Middle frontal gyrus (tissue), 1 donor: ENCODE measurements around the gene DCDC1.

Experiments used
- DNase-seq: peaks from one replicate; pipeline ENCODE4 v3.0.0-alpha.2; 2015; ENCODE audit warnings: low spot score; ENCODE audit errors: extremely low spot score

DCDC1 gene

DNA sequence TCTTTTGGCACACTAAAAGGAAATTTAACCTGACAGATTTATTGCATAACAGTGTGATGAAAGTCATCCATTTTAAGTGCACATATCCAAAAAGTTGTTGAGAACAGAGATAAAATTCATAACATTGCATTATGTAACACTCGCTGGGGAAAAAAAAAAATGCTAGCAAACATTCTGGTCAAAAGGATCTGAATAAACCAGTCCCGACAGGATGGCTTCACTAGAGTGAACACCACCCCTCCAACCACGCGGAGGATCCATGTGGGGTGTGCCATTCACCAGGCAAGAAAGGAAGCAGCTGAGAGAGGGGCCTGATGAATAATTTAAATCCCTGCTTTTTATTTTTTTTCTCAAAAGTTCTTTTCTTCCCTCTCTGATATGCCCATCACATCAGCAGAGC is 258.7 kb downstream of the DCDC1 start:
- DNase-seq, result no peak

DNA sequence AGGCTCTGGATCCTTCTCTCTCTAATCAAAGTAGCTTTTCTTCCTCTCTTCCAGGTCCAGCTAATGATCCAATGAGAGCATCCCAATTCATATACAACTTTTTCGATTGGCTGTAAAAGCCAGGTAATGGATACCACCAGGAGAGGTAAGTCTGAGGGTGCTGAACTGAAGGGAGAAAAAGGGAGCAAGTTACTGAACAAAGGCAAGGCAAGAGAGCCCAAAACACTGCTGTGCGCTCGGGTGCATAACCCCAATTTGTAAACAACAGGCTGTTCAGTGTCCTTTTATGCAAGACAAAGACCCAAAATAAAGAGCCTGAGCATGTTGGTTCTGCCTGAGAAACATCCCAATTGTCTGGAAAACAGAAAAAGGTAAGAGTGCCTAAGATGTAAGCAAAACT is 260.1 kb downstream of the DCDC1 start:
- DNase-seq, result no peak

DNA sequence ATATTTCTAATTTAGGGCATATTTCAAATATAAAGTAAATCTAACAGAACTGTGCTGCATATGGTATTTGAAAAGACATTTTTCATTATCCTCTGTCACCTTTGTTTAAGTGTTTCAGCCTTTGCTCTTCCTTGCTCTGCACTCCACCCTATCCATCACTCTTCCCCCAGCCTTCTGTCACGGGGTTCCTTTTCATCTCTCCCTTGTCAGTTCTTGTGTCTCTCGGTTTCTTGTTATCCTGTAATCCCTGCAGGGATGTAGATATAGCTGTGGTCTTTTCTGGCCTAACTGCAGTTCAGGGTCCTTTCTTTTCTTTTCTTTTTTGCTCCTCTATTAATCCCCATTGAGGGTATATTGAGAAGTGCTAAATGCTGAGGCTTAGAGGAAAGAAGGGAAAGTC is 261.9 kb downstream of the DCDC1 start:
- no peak for DNase-seq

DNA sequence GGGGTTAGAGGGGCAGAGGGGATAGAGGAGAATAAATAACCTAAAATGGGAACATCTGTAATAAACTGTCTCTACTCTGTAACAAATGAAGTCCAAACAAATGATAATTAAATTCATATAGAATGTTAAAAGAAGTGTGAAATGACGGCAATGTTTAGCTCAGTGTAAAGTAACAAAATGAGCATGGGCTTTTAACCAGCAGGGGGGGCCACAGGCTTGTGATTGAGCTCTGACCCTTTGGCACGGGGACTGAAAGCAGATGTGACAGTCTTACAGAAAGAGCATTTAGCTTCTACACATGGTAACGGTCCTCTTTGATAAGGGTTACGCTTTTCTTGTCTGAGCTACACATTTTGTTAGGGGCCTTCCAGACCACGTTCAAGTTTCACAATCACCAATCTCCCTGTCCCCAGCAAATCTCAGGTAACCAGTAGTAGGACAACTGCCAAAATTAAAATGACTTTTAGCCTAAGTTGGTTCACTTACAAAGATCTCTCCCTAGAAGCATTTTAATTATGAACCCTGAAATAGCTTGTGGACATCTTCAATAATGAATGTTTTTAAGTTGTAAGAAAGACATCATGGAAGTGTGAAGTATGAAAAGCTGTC is 262.5 kb downstream of the DCDC1 start:
- DNase-seq, result no peak

DNA sequence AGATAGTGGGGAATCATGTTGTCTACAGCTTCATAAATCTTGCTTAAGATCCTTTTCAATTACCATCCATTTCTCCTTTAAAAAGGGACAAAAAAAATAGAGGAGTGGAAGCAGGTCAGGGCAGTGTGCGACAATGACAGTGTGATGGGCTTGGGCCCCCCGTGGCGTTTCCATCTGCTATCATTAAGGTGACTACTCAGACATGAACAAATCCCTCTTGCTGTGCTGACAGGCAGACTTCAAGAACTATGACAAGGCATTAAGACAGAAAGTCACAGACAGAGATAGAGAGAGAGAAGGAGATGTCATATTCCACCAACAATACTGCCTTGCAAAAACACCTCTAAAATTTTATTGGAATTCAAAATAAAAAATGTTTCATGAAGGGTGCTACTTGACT is 263.2 kb downstream of the DCDC1 start:
- DNase-seq, result no peak

DNA sequence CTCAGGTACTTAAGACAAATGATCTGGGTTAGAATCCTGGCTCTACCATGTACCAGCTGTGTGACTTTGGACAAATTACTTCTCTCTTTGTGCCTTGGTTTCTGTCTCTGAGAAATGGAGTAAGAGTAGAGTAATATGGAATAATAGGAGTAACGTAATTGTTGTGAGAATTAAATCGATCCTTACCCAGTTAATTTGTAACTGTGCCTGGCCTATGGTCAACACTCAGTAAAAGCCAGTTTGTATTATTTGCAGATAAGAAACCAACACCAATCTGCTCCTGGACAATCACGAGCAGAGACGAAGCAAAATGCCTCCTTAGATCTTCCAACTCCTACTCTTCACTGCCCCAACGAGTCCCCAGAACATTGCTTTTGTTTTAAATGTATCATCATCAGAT is 266.7 kb downstream of the DCDC1 start:
- no peak for DNase-seq

DNA sequence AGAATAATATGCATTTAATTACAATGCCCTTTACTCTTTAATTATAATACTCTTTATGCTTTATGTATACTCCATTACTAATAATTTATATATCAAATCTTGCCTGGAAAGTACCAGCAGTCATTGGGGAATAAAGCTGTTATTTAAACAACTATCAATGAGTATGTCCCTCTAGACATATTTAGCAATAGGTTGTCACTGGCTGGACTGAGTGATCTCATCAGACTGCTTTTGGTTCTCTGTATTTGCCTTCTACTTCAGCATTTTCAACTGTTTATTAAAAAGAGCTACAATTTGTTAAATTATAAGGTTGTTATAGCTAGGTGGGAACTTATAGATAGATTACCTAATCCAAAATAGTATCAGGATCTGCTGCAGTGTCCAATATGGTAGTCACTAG is 267.2 kb downstream of the DCDC1 start:
- no peak for DNase-seq

DNA sequence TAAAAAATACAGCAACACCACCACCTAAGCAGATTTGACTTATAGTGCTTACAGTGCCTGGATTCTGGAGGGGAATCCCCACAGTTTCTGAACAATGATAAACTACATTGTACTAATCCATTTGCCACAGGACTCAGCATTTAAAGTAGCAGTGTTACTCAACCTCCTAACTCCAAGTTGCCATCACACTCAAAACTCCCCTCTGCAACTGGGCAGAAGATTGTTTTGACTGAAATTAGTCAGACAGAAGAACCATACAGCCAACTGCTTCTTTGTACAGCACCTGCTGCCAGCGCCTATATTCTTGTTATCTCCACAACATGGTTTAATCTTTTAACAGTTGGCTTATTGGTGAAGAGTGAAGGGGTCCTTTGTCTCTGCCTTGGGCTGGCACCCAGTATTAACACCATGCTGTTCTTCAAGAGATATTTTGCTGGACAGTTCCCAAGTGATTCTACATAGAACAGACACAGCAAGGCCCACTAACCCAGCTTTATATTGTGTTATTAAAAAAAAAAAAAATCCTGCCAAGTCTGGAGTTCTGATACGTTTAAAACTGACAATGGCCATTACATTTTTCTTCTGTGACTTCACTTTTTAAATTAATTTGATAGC is 273.2 kb downstream of the DCDC1 start:
- DNase-seq, result no peak

DNA sequence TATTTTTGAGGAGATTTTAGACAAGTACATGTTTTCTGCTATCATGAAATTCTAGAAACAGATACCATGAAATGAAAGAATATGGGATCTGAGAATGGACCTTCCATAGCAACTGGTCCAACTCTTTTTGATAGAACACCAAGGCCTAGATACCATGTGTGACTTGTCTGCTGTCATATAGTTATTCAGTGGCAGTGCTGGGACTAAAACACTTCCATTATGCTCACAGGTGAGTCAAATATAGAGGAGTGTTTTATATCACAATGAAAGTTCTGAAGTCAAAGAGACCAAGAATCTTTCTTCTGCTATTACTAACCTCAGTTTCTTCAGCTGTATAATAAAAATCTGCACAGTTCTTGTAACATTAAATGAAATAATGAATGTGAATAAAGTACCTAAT is 276.9 kb downstream of the DCDC1 start:
- no peak for DNase-seq

DNA sequence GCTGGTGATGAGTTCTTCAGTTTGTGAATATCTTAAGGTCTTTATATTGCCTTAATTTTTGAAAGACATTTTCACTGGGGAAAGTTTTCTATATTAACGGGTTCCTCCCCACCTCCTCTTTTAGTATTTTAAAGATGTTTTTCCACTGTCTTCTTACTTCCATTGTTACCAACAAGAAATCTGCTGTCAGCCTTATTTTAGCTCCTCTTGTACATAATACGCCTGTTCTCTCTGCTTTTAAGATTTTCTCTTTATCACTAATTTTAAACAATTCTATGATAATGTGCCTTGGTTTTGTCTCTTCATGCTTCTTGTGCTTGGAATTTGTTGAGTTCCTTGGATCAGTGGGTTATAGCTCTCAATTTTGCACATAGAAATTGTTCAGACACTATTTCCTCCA is 280.4 kb downstream of the DCDC1 start:
- no peak for DNase-seq

DNA sequence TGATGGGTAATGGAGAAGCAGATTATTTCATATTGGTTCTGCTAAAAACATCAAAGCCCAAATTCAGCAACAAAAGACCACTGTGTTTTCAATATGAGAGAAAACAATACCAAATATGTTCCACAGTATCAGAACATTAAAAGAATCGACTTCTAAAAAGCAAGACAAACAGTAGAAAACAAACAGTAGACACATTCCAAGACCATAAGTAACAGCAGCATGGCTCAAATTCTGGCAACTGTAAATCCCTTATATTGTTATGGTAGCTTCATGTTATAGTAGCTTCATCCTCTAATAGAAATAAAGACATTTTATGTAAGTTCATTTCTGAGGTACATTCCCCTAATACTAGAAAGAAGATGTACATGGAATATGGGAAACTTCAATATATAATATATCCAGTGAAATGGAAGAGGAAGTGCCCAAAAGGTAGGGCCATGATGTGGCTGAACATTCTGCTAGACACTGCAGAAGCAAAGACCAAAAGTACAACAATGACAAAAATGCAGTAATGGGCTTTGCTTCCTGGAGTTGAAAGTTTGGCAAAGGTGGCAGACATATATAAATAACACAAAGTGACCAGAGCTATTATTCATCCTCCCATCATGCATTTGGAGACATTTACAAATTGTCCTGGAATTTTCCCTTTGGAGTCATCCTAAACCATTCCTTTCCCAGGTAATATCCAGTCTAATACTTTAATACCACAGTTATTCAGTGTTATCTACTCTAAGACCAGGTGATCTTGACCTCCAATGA is 299.9 kb downstream of the DCDC1 start:
- no peak for DNase-seq

DNA sequence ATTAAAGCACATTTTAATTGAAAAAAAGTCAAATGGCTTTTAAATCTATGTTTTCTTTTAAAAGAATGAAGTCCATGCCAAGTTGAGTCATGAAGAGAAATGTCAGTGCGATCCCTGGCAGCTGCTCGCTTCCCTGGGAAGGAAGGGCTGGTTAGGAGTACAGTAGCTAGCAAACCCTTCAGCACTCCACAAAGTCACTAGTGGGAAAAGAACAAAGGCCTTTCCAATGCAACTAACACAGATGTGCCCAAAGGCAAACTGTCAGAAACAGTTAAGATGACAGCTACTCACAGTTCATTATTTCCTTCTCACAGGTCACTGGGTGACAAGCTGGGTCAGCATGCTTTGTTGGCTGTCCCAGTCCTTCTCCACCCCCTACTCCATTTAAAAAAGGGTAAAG is 308.7 kb downstream of the DCDC1 start:
- DNase-seq, result no peak

DNA sequence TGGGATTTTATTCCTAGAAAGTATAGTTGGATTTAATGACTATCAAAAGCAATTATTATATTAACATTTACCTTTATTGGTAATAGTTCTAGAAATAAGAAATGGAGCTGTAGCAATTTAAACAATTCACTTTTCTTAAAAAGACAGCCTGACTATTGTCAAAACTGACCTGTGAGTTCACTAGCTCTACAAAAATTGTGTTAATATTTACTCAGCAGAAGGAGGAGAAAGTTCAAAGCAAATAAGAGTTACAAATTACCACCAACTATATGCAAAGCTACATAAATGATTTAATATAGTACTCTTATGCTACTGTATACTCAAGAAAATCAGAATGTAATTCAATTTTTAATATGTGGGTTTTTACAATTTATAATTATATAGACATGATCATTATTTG is 310.0 kb downstream of the DCDC1 start:
- no peak for DNase-seq

DNA sequence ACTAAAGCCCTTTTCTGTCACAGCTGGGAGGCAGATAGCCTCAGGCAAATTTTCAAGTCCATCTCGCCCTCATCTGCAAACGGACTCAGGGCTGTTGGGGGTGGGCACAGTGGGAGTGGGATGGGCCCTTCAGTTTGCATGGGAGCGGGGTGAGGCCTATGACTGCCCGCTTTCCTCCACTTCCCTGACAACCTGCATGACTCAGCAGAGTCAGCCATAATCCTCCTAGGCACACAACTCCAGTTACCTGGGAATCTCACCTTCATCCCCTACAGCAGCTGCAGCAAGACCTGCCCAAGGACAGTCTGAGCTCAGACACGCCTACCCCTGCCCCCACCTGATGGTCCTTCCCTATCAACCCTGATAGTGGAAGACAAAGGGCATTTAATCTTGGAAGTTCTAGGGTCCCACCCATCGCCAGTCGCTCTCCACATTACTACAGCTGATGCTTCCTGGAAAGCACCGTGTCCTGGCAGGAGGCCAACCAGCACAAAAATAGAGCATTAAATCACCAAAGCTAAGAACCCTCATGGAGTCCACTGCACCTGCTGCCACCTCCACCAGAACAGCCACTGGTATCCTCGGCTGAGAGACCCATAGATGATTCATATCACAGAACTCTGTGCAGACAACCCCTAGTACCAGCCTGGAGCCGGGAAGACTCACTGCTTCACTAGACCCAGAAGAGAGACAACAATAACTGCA is 319.3 kb downstream of the DCDC1 start:
- no peak for DNase-seq

DNA sequence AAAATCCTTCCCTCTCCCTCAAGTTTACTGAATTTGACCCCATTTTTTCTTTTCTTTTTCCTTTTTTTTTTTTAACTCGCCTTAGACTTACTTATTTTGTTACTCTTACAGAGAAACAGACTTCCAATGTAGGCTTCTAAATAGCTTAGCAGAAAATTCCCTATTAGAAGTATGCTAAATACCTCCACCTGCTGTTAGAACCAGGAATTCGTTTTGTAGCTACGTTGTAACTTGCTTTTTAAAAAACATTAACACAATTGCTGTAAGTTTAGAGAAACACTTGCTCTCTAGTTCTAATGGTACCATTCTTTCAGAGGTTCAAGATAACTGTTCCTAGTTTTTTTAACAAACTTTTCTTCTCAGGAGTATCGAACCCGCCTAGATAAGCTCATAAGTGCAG is 324.2 kb downstream of the DCDC1 start:
- no peak for DNase-seq

DNA sequence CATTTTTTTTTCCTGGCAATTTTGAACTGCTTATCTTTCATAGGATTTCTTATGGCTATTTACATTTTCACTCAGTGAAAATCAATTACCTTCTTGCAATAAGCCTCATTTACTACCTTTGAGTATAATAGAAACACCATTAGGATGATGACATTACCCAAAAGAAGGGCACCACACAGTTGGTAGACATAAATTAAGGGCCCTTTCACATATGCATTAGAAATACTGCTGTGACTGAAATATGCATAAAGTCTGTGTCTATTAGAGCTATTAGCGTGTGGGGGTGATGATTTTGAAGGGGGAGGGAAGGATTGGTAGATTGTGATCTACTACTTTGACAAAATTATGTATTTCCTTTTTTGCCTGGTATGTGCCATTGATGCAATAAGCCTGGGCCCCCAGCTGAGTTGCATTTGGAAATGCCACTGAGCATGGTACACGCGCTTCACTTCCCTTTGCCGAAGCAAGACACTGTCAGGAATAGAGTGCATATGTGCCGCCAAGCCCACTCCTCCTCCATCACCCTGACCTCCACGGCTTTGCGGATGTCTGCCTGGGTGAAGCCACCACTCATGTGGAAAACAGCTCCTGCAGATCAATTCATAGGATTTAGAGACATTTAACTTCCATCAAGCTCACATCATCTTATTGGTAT is 339.3 kb downstream of the DCDC1 start:
- DNase-seq, result no peak

DNA sequence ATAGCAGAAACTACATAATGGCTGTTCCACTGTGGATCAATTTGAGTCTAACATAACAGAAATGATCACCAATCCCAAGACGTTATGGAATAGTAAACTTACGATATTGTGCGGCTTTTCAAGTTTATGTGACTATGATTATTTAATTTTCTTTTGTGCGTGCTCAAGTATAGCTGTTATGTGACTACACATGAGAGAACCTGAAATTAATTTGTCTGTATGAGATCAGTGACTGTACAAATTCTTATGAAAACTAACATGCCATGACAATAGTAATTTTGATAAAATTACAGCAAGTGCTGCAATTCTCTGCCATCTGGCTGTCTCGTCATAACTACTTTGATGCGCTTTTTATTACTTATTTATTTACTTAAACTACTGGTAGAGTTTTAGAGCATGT is 343.2 kb downstream of the DCDC1 start:
- no peak for DNase-seq

DNA sequence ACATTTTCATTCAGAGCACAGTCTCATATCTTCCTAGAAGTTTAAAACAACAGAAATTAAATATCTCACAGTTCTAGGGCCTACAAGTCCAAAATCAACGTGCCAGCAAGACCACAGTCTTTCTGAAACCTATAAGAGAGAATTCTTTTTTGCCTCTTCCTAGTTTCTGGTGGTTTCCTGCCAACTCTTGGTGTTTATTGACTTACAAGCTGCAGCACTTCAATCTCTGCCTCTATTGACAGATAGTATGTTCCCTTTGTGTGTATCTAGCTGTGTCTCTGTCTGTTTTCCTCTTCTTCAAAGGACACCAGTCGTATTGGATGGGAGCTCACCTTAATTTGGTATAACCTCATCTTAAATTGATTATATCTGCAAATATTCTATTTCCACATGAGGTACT is 347.5 kb downstream of the DCDC1 start:
- no peak for DNase-seq

DNA sequence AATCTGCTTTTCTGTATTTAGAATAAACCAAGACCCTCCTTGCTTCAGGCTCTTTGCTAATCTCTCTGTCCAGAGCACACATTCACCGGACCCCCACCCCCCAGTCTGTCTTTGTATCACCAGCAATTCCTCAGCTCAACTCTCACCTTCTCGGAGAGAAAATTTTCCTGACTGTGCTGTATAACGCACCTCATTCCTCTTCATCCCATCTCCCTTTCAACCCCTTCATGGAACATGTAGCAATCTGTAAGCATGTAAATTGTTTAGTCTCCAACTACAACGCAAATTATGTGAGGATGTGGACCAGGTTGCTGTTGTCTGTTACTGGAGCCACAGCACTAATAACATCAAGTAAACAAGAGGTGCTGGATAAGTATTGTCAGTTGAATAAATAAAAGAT is 349.8 kb downstream of the DCDC1 start:
- no peak for DNase-seq

DNA sequence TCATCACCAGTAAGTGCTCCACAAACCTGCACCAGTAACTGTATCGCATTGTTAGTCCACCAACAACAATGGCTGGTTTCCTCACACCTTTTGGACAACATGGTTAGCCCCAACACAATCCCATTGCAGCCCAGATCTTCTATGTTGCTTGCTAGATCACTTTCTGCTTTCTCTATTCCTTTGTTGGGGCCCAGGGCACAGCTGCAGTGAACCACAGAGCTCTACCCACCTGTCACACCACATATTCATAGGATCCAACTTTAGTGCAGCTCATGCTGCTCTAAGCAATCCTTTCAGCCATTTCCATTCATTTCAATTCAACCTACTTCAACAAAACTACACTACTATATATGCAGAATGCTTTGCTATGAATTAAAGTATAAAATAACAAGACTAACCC is 364.3 kb downstream of the DCDC1 start:
- DNase-seq, result no peak

DNA sequence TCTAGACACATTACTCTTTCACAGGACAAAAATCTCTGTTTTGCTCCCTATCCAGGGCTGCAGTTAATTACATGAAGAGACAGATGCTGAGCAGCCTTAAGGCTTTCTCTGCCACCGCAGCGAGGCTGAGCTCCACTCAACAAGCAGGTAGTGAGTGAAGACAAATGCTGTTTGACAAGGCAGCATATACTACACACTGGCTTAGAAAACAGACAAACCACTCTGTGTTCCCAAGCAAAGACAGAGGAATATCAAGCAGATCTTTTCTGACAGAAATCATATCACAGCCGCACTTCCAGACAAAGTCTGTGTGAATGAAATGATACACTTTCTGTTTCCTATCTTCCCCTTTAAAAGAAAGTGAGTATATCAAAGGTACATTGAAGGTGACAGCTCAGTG is 368.1 kb downstream of the DCDC1 start:
- DNase-seq, result no peak

DNA sequence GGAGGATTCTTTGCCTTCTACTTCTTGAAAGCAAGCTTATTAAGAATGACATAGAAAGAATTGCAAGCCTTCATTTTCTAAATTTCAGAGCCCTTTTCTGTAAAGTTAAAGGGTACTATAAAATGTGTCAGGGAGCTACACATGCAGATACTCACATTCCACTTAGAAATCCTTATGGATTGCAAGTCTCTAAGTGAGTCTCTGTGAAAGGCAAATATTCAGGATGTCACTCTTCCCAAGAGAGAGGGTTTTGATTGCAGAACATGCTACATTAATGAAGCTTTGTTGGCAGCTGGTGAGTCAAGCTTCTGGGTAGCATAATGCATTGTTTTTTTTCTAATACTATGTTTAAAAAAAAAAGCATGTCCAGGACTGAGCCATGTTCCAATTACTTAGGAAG is 369.2 kb downstream of the DCDC1 start:
- no peak for DNase-seq
